Mesothelial cell of epicardium (in vitro differentiated cells): ENCODE data around the gene BIRC7. TPM values are rescaled to one million over a fixed set of nuclear protein-coding genes. Genes with fewer than 3 reads are reported as not detected.

Experiments used
- DNase-seq, 2 experiments: peaks; one replicate each; pipeline ENCODE4 v3.0.0; 2021; ENCODE audit warnings: low spot score in 2 of 2; ENCODE audit not compliant: unreplicated experiment in 2 of 2
- H3K27ac Mint-ChIP-seq: 2 replicates; pipeline ENCODE4 v1.8.0; 2021; ENCODE audit warnings: mixed read lengths
- H3K27me3 Mint-ChIP-seq: 2 replicates; pipeline ENCODE4 v1.8.0; 2021; ENCODE audit warnings: low read depth, mixed read lengths
- H3K36me3 Mint-ChIP-seq: 2 replicates; pipeline ENCODE4 v1.8.0; 2021; ENCODE audit warnings: mixed read lengths
- H3K4me1 Mint-ChIP-seq: 2 replicates; pipeline ENCODE4 v1.8.0; 2021; ENCODE audit warnings: mixed read lengths
- H3K4me3 Mint-ChIP-seq: 2 replicates; pipeline ENCODE4 v1.8.0; 2021; ENCODE audit warnings: mild to moderate bottlenecking, moderate library complexity, mixed read lengths
- H3K9me3 Mint-ChIP-seq: 2 replicates; pipeline ENCODE4 v1.8.0; 2021; ENCODE audit warnings: mixed read lengths
- CTCF ChIP-seq: fragments of 200-600 bp; sonication (generic); IDR thresholded peaks from one replicate; pipeline ENCODE4 v1.5.0; 2021; ENCODE audit warnings: antibody characterized with exemption; ENCODE audit not compliant: unreplicated experiment
- total RNA-seq: library from RNA; stranded (reverse); gene quantifications from 3 replicates; pipeline ENCODE4 v1.2.1, GENCODE V29; 2021

Gene BIRC7
- total RNA-seq, 1 donor from 2014 or later = 0.36 TPM

- Mint-ChIP-seq H3K9me3 (no peaks in the 10 kb centered on the region), H3K36me3 (no peaks in the 10 kb centered on the region), H3K27me3 (peaks cover 43% of the 10 kb centered on the region)
Measured at GRCh38 chr20:63253065-63253437, 17.3 kb downstream of the BIRC7 start.

GRCh38 chr20:63253438-63254231 lies 17.9 kb downstream of the BIRC7 start:
- Mint-ChIP-seq H3K4me1 (peaks cover 42% of the 10 kb centered on the region), H3K36me3 (no peaks in the 10 kb centered on the region), H3K27me3 (peaks cover 39% of the 10 kb centered on the region), H3K4me3 (peak overlapping the region; percentile 59), H3K27ac (no peak overlapping the region), H3K9me3 (no peaks in the 10 kb centered on the region)
- TF ChIP-seq CTCF = no peak
- DNase-seq = no peak

More at GRCh38 chr20:63253065-63253437, 17.3 kb downstream of the BIRC7 start:
- no peak overlapping the region for H3K27ac Mint-ChIP-seq
- DNase-seq = no peak
- H3K4me1 Mint-ChIP-seq = peaks cover 36% of the 10 kb centered on the region
- no peak for TF ChIP-seq CTCF
- H3K4me3 Mint-ChIP-seq = peak overlapping the region; percentile 59

GRCh38 chr20:63254232-63254605 lies 18.5 kb downstream of the BIRC7 start, which contains the start of gene NKAIN4:
Gene NKAIN4, minus strand, starts transcription at chr20:63254463. Its CDS starts 13 bp downstream, at chr20:63254450.
- H3K27me3 Mint-ChIP-seq = peaks cover 39% of the 10 kb centered on the region
- DNase-seq = no peak
- TF ChIP-seq CTCF = no peak
- peak within 1 kb of the TSS; percentile 70 for H3K4me3 Mint-ChIP-seq
- no peaks in the 10 kb centered on the region for H3K36me3 Mint-ChIP-seq
- no peaks in the 10 kb centered on the region for H3K9me3 Mint-ChIP-seq
- H3K4me1 Mint-ChIP-seq = peaks cover 47% of the 10 kb centered on the region
- peak within 1 kb of the TSS; percentile 39 for H3K27ac Mint-ChIP-seq

- Mint-ChIP-seq H3K9me3 (no peaks in the 10 kb centered on the region), H3K27ac (peak overlapping the region; percentile 39), H3K27me3 (peaks cover 39% of the 10 kb centered on the region), H3K36me3 (no peaks in the 10 kb centered on the region), H3K4me3 (peak overlapping the region; percentile 70), H3K4me1 (peaks cover 53% of the 10 kb centered on the region)
- DNase-seq = no peak
- TF ChIP-seq CTCF = no peak
Measured at GRCh38 chr20:63254606-63255384, 19.1 kb downstream of the BIRC7 start.

- Mint-ChIP-seq H3K36me3 (no peaks in the 10 kb centered on the region), H3K4me1 (peaks cover 66% of the 10 kb centered on the region), H3K27ac (no peak overlapping the region), H3K27me3 (peaks cover 34% of the 10 kb centered on the region), H3K9me3 (no peaks in the 10 kb centered on the region), H3K4me3 (peak overlapping the region; percentile 20)
- no peak for DNase-seq
- no peak for TF ChIP-seq CTCF
Measured at GRCh38 chr20:63255931-63256704, 20.4 kb downstream of the BIRC7 start.
